RWPE1 (cell line): ENCODE measurements around the gene CBLN3.

ENCODE experiments used
- CTCF ChIA-PET: fragments of 350-600 bp; sonication (Branson Sonifier 250); formaldehyde crosslinking; extraction: SDS; loops from one replicate; lab custom pipeline; 2021; lab: Yijun Ruan, JAX
- POLR2A ChIA-PET: fragments of 400-600 bp; formaldehyde crosslinking; extraction: SDS; loops from one replicate; lab custom pipeline; 2020; ENCODE audit warnings: antibody characterized with exemption; ENCODE audit not compliant: low non-redundant PET; lab: Yijun Ruan, JAX
- DNase-seq: peaks from one replicate; pipeline ENCODE4 v3.0.0; 2012; ENCODE audit warnings: low spot score
- H3K27ac ChIP-seq: fragments of 450-650 bp; 2 replicates; pipeline ENCODE4 v1.5.1; 2017
- TF ChIP-seq, protein P1 (sequence below): fragments of 450-650 bp; conservative IDR thresholded peaks from 2 replicates; pipeline ENCODE4 v1.5.1; 2017; ENCODE audit warnings: low read depth, mild to moderate bottlenecking

The CBLN3 gene

DNA sequence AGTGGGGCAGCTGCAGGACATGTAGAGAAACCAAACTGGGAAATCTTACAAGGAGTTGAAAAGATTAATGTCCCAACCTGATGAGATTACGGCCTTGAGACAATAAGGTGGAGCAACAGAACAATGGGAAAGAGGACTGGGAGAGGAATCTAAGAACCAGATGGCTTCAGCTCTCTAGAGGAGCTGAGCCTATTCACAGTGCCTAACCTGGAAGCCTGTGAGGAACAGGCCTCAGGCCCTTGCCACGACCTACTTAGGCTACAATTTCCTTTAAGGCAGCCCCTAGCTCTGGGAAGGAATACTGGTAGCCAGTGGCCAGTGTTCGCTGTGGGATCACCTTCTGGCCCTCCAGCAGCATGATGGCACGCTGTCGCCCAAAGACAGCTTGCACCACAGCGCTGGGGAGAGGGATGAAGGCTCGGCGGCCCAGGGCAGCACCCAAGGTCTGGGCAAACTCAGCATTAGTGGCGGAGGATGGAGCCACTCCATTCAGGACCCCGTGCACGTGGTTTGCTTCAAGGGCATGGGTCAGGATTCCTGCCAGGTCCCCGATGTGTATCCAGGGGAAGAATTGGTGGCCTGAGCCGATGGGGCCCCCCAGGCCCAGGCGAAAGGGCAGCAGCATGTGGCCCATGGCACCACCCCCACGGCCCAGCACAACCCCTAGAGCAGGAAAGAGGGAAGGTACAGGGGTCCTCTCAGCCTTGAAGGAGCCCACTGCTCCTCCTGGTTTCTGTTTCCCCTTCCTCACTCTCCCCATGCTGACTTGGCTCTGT lies 10.6 kb upstream of the CBLN3 start:
- ChIA-PET CTCF (interaction anchor here (0.7 to 1.0 kb wide), 2 partner anchors 13 to 106 kb away, joined by 3 to 4 read pairs; no protein-coding TSS in a partner anchor), POLR2A (no interaction called here)
- peak overlapping the region; percentile 46 for H3K27ac ChIP-seq
- no peak for DNase-seq
- TF ChIP-seq, protein P1, sequence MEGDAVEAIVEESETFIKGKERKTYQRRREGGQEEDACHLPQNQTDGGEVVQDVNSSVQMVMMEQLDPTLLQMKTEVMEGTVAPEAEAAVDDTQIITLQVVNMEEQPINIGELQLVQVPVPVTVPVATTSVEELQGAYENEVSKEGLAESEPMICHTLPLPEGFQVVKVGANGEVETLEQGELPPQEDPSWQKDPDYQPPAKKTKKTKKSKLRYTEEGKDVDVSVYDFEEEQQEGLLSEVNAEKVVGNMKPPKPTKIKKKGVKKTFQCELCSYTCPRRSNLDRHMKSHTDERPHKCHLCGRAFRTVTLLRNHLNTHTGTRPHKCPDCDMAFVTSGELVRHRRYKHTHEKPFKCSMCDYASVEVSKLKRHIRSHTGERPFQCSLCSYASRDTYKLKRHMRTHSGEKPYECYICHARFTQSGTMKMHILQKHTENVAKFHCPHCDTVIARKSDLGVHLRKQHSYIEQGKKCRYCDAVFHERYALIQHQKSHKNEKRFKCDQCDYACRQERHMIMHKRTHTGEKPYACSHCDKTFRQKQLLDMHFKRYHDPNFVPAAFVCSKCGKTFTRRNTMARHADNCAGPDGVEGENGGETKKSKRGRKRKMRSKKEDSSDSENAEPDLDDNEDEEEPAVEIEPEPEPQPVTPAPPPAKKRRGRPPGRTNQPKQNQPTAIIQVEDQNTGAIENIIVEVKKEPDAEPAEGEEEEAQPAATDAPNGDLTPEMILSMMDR: no peak

GRCh38 chr14:24439257-24439656 lies 9.8 kb upstream of the CBLN3 start:
- ChIA-PET CTCF (interaction anchor here (0.7 to 1.0 kb wide), 2 partner anchors 43 to 105 kb away, joined by 4 to 5 read pairs; no protein-coding TSS in a partner anchor), POLR2A (no interaction called here)
- H3K27ac ChIP-seq: no peak overlapping the region
- DNase-seq: no peak
- TF ChIP-seq, protein P1: no peak

GRCh38 chr14:24438223-24439097 lies 9.0 kb upstream of the CBLN3 start:
- H3K27ac ChIP-seq: no peak overlapping the region
- ChIA-PET POLR2A (no interaction called here), CTCF (interaction anchor here (0.7 to 3.2 kb wide), 5 partner anchors 44 to 367 kb away, joined by 3 to 62 read pairs (median 5); no protein-coding TSS in a partner anchor)
- DNase-seq: no peak
- TF ChIP-seq, protein P1: no peak

DNA sequence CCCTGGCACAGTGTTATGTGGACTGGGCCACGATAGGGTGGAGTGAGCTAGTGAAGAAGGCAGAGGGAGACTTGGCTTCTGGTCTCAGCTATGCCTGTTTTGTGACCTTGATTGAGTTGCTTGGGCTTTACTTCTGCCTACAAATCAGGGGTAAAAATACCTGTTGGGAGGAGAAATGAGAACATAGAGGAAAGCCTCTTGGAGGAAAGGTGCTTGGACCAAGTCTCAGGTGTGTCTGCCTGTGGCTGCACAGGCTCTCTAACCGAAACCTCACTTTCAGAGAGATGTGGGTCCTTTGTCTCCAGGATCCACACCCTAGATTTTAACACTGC lies 8.2 kb upstream of the CBLN3 start:
- ChIA-PET POLR2A (no interaction called here), CTCF (interaction anchor here (0.8 to 3.2 kb wide), 4 partner anchors 101 to 366 kb away, joined by 3 to 62 read pairs (median 8); no protein-coding TSS in a partner anchor)
- H3K27ac ChIP-seq: peak overlapping the region; percentile 44
- TF ChIP-seq, protein P1: no peak
- DNase-seq: no peak

DNA sequence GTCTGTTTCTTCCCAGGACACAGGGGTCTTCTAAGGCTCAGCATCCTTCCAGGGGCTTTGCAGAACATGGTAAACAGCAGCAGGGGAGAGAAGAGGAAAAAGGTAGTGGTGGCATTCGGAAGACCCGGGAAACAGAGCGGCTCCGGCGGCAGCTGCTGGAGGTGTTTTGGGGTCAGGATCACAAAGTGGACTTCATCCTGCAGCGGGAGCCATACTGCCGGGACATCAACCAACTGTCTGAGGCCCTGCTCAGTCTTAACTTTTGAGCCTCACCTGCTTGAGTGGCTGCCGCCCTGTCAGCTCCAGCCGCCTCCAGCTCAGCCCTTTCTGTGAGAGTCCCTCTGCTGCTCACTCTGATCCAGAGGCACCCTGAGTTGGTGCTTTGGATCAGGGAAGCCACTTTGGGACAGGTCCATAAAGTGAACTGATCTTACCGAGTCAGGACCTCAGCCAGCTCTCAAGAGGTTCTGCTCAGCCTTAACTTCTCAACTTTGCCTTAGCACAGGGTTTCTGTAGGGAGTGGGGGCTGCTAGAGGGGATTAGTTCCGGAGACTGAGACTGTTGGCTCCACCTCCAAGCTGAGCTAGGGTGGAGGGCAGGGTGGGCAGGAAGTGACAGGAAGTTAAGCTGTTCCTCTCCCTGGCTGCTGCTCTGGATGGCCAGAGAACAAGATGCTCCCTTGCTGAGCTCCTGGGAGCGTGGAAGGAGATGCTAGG lies 7.7 kb upstream of the CBLN3 start:
- peak overlapping the region; percentile 44 for H3K27ac ChIP-seq
- ChIA-PET CTCF (interaction anchor here (0.6 to 3.2 kb wide), 13 partner anchors 12 to 993 kb away, joined by 3 to 62 read pairs (median 3); no protein-coding TSS in a partner anchor), POLR2A (no interaction called here)
- TF ChIP-seq, protein P1: peak; percentile 23
- no peak for DNase-seq
